Peyer's patch (tissue), 4 donors: ENCODE measurements around the gene DRD5. TPM values are rescaled to one million over a fixed set of nuclear protein-coding genes. Genes with fewer than 3 reads are reported as not detected.

Experiments
- DNase-seq, 3 donors: peaks; one replicate each; pipeline ENCODE4 v3.0.0-alpha.2; 2017 to 2019
- H3K27ac ChIP-seq, 4 donors: fragments of 200-600 bp; sonication (generic); one replicate each; pipeline ENCODE4 v1.5.1; 2016 to 2019
- H3K27me3 ChIP-seq, 2 donors: fragments of 200-600 bp; sonication (generic); one replicate each; pipeline ENCODE4 v1.5.1; 2019
- H3K36me3 ChIP-seq, 3 donors: fragments of 200-600 bp; sonication (generic); one replicate each; pipeline ENCODE4 v1.5.1; 2016 to 2019
- H3K4me1 ChIP-seq, 4 donors: fragments of 200-600 bp; sonication (generic); one replicate each; pipeline ENCODE4 v1.5.1; 2016 to 2019
- H3K4me3 ChIP-seq, 4 donors: fragments of 200-600 bp; sonication (generic); 1 replicate in 3 of 4; 2 replicates in 1 of 4; pipeline ENCODE4 v1.5.1; 2016 to 2019; ENCODE audit warnings: mild to moderate bottlenecking in 1 of 4
- H3K9me3 ChIP-seq, 4 donors: fragments of 200-600 bp; sonication (generic); one replicate each; pipeline ENCODE4 v1.5.1; 2016 to 2019; ENCODE audit warnings: mild to moderate bottlenecking in 1 of 4
- POLR2A ChIP-seq, 2 donors: fragments of 450-650 bp; IDR thresholded peaks; one replicate each; pipeline ENCODE4 v1.5.1; 2017; ENCODE audit warnings: antibody characterized with exemption in 2 of 2, mild to moderate bottlenecking in 2 of 2, moderate library complexity in 2 of 2
- total RNA-seq, 4 donors: library from RNA; depleted of rRNA; stranded (reverse); fragments of >200 nt; gene quantifications; one replicate each; pipeline ENCODE4 v1.1.0, GENCODE V29; 2016
- TF ChIP-seq, protein P1 (sequence below), 6 experiments: fragments of 450-650 bp in 4 of 6; fragments of 200-600 bp in 2 of 6; sonication (generic) in 1 of 6; IDR thresholded peaks; one replicate each; pipeline ENCODE4 v1.5.1; 2017 to 2019; ENCODE audit warnings: antibody characterized with exemption in 6 of 6, mild to moderate bottlenecking in 3 of 6, moderate library complexity in 1 of 6

Gene DRD5
- total RNA-seq, 4 donors from 2014 or later, result not detected

DNA sequence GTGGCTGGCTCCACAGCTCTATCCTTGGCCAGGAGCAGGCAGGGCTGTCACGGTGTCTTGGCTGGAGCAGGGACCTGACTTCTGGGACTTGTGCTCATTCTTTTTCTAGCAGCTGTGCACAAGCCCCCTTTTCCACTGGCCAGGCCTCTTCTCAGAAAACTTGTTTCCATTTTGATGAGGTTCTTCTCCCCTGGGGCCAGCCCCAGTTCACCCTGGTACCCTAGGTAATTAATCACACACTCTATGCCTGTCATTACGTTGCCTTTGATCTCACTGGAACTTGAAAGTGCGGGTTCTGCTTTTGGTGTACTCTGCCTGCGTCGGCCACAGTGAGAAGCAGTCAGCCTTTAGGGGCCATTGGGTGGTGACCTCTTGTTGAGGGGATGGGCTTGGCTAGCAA, 26.6 kb downstream of the DRD5 start:
- no peaks in the 10 kb centered on the region for H3K9me3 ChIP-seq
- DNase-seq, result no peak
- H3K27ac ChIP-seq, result no peak overlapping the region
- no peaks in the 10 kb centered on the region for H3K36me3 ChIP-seq
- no peaks in the 10 kb centered on the region for H3K27me3 ChIP-seq
- no peak for TF ChIP-seq POLR2A (IDR thresholded peaks at IDR 0.05)
- TF ChIP-seq, protein P1, sequence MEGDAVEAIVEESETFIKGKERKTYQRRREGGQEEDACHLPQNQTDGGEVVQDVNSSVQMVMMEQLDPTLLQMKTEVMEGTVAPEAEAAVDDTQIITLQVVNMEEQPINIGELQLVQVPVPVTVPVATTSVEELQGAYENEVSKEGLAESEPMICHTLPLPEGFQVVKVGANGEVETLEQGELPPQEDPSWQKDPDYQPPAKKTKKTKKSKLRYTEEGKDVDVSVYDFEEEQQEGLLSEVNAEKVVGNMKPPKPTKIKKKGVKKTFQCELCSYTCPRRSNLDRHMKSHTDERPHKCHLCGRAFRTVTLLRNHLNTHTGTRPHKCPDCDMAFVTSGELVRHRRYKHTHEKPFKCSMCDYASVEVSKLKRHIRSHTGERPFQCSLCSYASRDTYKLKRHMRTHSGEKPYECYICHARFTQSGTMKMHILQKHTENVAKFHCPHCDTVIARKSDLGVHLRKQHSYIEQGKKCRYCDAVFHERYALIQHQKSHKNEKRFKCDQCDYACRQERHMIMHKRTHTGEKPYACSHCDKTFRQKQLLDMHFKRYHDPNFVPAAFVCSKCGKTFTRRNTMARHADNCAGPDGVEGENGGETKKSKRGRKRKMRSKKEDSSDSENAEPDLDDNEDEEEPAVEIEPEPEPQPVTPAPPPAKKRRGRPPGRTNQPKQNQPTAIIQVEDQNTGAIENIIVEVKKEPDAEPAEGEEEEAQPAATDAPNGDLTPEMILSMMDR (IDR thresholded peaks at IDR 0.05), result no peak
- no peaks in the 10 kb centered on the region for H3K4me1 ChIP-seq
- H3K4me3 ChIP-seq, result no peak overlapping the region

DNA sequence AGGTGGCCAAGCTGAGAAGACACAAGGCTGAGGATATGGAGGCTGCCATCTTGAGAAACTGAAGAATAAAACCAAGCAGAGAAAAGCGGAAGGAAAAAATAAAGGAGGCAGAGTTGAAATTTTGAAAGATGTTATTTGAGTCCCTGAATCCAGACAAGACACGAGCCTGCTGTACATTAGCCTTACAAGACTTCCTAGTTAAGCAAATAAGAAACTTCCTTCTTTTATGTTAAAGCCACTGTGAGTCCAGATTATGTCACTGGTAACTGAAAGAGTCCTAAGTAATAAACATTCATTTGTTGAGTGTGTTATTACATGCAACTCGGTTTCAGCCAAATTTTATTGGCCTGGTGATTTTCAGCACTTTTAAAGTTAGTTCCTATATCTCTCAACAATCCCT, 30.4 kb downstream of the DRD5 start:
- H3K27me3 ChIP-seq, result no peaks in the 10 kb centered on the region
- no peak overlapping the region for H3K4me3 ChIP-seq
- DNase-seq, result no peak
- H3K27ac ChIP-seq, result no peak overlapping the region
- TF ChIP-seq, protein P1 (IDR thresholded peaks at IDR 0.05), result no peak
- no peak for TF ChIP-seq POLR2A (IDR thresholded peaks at IDR 0.05)
- H3K9me3 ChIP-seq, result no peaks in the 10 kb centered on the region
- no peaks in the 10 kb centered on the region for H3K36me3 ChIP-seq
- no peaks in the 10 kb centered on the region for H3K4me1 ChIP-seq

DNA sequence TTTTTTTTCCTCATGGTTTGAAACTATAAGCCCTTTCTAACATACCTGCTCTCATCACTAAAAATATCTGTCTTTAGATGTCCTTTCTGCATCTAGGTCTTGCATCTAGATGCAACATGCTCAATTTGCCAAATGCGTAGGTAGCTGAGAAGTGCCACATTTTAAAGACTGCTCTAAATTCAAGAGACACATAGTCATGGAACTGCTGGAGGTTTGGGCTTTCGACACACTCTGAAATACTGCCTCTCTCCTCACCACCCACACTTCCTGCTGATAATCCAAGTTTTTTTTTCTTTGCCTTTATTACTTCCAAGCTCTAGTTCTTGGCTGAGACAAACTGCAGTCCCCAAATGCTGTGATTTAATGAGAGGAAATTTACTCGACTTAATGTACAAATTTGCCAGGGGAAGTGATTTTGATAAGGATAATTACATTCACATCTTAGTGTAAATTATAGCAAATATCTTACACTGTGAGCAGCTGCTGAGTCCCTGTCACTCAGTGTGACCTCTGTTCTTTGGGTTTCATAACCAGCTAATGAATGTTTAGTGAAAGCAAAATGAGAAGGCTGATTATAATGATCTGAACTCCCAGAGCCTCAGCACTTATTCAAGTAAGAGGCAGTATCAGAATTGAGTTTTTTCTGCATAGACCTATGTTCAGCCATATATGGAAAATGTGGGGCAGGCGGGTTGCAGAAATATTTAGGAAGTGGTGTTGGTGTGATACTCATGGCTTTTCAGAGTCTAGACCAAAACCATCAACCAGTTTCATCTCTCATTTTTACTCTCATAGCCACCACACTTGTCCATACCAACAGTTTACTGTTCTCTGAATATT, 31.3 kb downstream of the DRD5 start:
- TF ChIP-seq, protein P1 (IDR thresholded peaks at IDR 0.05), result no peak
- TF ChIP-seq POLR2A (IDR thresholded peaks at IDR 0.05), result no peak
- Histone ChIP-seq H3K4me3 (no peak overlapping the region), H3K9me3 (no peaks in the 10 kb centered on the region), H3K27me3 (no peaks in the 10 kb centered on the region), H3K27ac (no peak overlapping the region), H3K36me3 (no peaks in the 10 kb centered on the region), H3K4me1 (no peaks in the 10 kb centered on the region)
- no peak for DNase-seq

DNA sequence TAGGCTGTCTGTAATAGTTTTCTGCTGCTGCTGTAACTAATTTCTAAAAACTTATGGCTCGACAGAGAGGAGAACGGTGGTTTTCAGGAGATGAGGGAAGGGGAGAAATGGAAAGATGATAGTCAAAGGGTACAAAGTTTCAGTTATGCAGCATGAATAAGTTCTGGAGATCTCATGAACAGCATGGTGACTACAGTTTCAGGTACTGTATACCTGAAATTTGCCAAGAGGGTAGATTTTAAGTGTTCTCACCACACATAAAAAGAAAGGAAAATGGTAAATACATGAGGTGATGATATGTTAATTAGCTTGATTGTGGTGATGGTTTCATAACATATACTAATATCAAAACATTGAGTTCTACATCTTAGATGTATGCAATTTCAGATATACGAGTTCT, 34.9 kb downstream of the DRD5 start:
- Histone ChIP-seq H3K36me3 (no peaks in the 10 kb centered on the region), H3K27me3 (no peaks in the 10 kb centered on the region), H3K4me1 (no peaks in the 10 kb centered on the region), H3K9me3 (no peaks in the 10 kb centered on the region), H3K4me3 (no peak overlapping the region), H3K27ac (no peak overlapping the region)
- DNase-seq, result no peak
- TF ChIP-seq, protein P1 (IDR thresholded peaks at IDR 0.05), result no peak
- TF ChIP-seq POLR2A (IDR thresholded peaks at IDR 0.05), result no peak

DNA sequence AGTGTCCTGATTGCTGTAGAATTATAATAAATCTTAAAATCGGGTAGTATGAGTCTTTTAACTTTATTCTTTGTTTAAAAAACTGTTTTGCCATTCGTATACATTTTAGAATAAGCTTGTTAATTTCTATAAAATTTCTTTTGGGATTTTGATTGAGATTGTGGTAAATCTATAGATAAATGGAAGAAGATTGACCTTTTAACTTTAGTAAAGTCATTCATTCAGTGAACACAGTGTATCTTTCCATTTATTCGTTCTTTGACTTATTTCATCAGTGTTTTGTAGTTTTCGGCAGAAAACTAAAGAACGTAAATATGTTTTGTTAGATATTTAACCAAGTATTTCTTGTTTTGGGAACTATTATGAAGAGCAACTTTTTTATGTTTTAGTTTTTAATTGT, 38.9 kb downstream of the DRD5 start:
- no peak overlapping the region for H3K27ac ChIP-seq

More for the DNA sequence above, 38.9 kb downstream of the DRD5 start:
- TF ChIP-seq POLR2A (IDR thresholded peaks at IDR 0.05), result no peak
- TF ChIP-seq, protein P1 (IDR thresholded peaks at IDR 0.05), result no peak
- DNase-seq, result no peak
- no peaks in the 10 kb centered on the region for H3K4me1 ChIP-seq
- H3K9me3 ChIP-seq, result no peaks in the 10 kb centered on the region
- no peaks in the 10 kb centered on the region for H3K36me3 ChIP-seq
- H3K4me3 ChIP-seq, result no peak overlapping the region
- no peaks in the 10 kb centered on the region for H3K27me3 ChIP-seq
